Raji (cell line): ENCODE data around the gene MYO1E.

Experiments
- POLR2A ChIP-seq: IDR thresholded peaks from 2 replicates; pipeline ENCODE4 v1.6.1; 2011; ENCODE audit warnings: low read depth, low read length, control low read depth; ENCODE audit not compliant: insufficient read depth

MYO1E gene

DNA sequence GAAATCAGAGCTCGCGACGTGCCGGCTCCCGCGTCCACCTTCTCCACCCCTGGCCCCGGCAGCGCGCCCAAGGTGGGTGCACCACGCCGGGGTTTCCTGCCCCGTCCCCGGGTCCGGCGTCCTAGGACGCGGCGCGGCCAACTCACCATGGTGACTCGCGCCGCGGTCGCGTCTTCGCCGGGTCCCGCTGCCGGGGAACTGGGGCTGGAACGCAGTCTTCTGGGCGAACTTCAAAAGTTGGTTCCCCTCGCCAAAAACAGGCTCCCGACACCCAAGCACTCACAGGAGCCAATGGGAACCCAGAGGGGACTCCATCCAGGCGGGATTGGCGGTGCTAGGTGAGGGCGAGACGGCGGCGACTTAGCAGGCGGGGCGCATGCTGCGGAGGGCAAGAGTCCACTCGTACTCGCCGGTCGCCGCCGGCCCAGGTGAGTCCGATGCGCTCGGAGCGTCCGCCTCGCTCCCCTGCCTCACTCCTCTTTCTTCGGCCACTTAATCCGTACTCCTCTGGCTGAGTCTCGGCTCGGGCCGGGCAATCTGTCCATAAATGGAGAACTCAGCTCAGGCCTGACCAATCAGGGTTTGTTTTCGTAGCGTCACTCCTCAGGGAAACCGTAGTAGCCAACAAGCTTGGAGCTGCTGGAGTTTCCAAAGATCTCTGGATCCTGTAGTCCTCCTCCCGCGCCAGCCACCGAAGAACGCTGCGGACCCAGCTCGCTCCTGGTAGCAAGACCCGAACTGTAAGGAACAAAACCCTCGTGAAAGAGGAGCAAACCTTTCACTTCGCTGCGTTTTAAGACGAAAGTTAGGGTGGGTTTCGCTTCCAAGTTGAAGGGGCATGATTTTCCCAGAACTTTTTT, at the start of gene MYO1E:
Gene MYO1E (minus strand): TSS at position 520 of the 860 bp plus-strand sequence. CDS start 371 bp downstream, at position 149.
- TF ChIP-seq POLR2A: peak; percentile 81

- TF ChIP-seq POLR2A: no peak
Measured at GRCh38 chr15:59420986-59421618, 48.4 kb upstream of the MYO1E start.

- no peak for TF ChIP-seq POLR2A
Measured at GRCh38 chr15:59420108-59420507, 47.4 kb upstream of the MYO1E start.

DNA sequence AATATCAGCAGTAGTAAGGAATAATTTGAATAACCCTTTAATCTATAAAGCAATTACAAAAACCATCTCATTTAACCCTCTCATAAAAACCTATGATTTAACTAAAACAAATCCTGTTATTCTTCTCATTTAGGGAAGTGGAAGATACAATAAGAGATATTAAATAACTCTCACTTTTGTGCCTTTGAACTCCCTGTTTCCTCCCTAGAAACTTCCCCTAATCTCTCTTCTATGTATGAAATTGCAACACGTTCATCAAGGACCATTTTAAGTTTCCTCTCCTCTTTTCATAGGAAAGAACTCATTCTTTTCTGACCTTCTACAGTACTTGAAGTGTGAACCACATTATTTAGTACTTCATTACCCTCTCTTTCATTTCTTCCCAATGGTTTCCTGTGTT, 46.5 kb upstream of the MYO1E start:
- TF ChIP-seq POLR2A: no peak

- TF ChIP-seq POLR2A: no peak
Measured at GRCh38 chr15:59416816-59417215, 44.1 kb upstream of the MYO1E start.

DNA sequence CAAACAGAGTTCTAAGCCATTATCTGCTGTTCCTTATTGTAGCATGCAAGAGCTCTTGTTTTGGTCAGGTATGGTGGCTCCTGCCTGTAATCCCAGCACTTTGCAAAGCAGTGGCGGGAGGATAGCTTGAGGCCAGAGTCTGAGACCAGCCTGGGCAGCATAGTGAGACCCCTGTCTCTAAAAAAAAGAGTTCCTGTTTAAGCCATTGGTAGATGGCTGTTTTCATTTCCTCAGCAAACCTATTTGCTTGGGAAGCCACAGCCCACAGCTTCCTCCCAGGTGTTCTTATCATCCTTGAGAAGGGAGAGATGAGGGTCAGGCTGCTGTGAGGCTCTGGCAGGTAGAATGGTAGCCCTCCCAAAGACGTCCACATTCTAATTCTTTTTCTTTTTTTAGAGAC, 40.9 kb upstream of the MYO1E start:
- no peak for TF ChIP-seq POLR2A

GRCh38 chr15:59410391-59410896, 37.8 kb upstream of the MYO1E start:
- no peak for TF ChIP-seq POLR2A

GRCh38 chr15:59407946-59408345, 35.3 kb upstream of the MYO1E start:
- TF ChIP-seq POLR2A: no peak

- no peak; the same call in 1 of the 2 replicates for TF ChIP-seq POLR2A
Measured at GRCh38 chr15:59406446-59406845, 33.8 kb upstream of the MYO1E start.

DNA sequence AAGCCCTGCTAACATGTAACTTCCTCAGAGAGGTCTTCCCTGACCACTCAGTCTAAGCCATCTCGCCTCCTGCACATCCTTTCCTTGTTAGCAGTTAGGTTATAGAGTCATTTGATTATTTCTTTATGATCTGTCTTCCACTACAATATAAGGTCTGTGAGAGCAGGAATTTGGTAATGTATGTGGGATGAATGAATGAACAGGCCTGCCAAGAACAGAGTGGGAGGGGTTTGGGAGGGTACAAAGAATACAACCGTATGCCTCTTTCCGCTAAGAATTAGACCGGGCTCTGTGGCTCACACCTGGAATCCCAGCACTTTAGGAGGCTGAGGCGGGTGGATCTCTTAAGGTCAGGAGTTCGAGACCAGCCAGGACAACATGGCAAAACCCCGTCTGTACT, 32.4 kb upstream of the MYO1E start:
- no peak for TF ChIP-seq POLR2A

- TF ChIP-seq POLR2A: no peak
Measured at GRCh38 chr15:59401824-59402569, 29.3 kb upstream of the MYO1E start.

DNA sequence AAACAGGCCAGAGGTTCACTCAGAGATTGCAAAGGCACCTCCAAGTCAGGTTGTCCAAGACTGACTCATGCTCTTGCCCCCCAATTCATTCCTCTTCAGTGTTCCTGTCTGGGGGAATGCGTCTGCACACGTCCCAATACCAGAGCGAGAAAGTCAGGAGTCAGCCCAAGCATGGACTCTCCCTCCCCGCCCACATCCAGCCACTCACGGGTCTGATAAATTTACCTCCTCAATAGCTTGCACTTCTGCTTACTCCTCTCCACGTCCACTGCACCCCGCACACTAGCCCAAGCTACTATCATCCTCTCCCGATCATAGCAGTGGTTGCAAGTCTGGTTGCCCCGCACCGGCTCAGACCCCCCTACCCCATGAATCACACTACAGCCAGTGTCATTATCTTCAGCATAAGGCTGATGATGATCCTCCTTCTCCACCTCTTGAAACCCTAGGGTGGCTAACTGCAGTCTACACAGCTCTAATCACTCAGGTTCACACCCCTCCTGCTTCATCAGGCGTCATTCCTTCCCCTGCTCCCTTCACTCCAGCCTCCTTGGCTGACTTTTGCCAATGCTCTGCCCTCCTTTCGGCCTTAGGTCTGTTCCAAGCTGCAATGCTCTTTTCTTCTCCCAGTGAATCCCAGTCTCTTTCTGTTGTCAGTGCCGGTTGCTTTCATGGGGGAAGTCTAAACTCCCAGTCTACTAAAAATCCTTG, 27.6 kb upstream of the MYO1E start:
- TF ChIP-seq POLR2A: 0 out of 2 replicates have a peak, but pooled peaks have one; percentile 29

DNA sequence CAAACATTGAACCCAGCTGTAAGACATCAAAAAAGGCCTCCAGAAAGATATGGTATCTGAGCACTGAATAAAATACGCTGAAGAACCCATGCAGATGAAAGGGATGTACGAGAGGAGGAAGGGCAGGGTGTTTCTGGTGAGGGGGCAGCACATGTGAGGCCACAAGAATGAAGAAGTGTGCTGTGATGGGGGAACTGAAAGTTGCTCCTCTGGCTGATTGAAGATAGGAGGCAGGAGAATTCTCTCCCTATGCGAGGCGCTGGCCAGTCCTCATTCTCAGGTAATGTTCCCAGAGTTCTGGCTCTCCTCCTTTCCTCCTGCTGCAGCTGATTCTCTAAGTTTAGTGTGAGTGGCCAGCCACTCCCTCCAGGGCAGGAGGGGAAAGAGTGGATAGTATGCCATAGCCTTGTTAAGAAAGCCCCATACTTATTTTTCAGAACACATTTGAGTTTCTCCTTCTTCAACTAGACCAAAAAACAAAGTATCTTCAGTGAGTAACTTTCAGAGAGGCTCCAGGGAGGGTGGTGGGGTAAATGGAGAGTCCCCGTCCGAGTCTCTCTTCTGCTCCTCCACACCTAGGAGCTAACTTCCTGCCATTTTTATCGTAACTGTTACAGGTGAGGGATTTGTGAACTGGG, 26.9 kb upstream of the MYO1E start:
- TF ChIP-seq POLR2A: peak; percentile 51; the same call in 1 of the 2 replicates

DNA sequence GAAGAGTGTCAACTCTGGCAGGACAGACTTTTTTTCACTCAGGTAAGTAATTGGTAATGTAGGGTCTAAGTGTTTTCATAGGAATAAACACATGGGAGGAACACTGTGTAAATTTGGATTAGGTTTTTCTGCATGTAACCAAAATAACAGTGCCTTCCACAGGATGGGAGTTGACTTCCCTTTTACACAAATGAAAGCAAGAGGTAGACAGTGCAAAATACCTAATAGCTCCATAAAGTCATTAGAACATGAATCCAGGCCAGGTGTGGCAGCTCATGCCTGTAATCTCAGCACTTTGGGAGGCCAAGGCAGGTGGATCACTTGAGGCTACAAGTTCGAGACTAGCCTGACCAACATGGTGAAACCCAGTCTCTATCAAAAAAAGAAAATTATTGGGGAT, 25.5 kb upstream of the MYO1E start:
- TF ChIP-seq POLR2A: no peak
